ENCODE results near the gene TMEM167B. TPM values are rescaled to one million over a fixed set of nuclear protein-coding genes. Genes with fewer than 3 reads are reported as not detected.

Gene TMEM167B
- total and polyA plus RNA-seq, 2 of the 4 experiments (the other 2 are of a cell fraction) = 21.6 to 32.1 TPM

- Histone ChIP-seq H3K4ac (ENCODE audit: low read depth, low read length) (no peak overlapping the region), H3K4me2 (ENCODE audit: low read depth, low read length) (no peak overlapping the region), H4K8ac (ENCODE audit: low read depth in 2 of 2, low read length in 2 of 2) (no peak overlapping the region), H3K56ac (ENCODE audit: extremely low read depth, insufficient read depth, low read length) (no peak overlapping the region), H3K79me1 (ENCODE audit: low read depth in 1 of 2, low read length in 2 of 2) (no peaks in the 10 kb centered on the region), H2AK9ac (replicated peaks; ENCODE audit: low read depth, low read length, poor library complexity) (no peak overlapping the region), H4K91ac (ENCODE audit: insufficient read depth, low read depth, low read length) (no peak overlapping the region), H4K5ac (ENCODE audit: low read depth, low read length) (no peak overlapping the region), H4K20me1 (ENCODE audit: insufficient read depth, low read length) (no peaks in the 10 kb centered on the region), H2BK15ac (ENCODE audit: low read depth, low read length) (no peak overlapping the region), H3K4me1 (ENCODE audit: control insufficient read depth, insufficient read depth, low read length) (peaks cover 2% of the 10 kb centered on the region; the same call in 1 of the 2 replicates), H3K14ac (replicated peaks; ENCODE audit: low read depth, low read length) (no peak overlapping the region), H3K23ac (ENCODE audit: low read depth, low read length) (no peak overlapping the region), H2BK5ac (ENCODE audit: low read depth, low read length, poor library complexity, severe bottlenecking) (no peak overlapping the region), H3K4me3 (ENCODE audit: insufficient read depth, low read depth, low read length) (no peak overlapping the region), H3K18ac (ENCODE audit: low read depth, low read length) (no peak overlapping the region), H3K36me3 (ENCODE audit: control insufficient read depth, insufficient read depth, low read length) (no peaks in the 10 kb centered on the region), H3K9ac (ENCODE audit: low read depth, low read length) (no peak overlapping the region), H3K9me1 (ENCODE audit: insufficient read depth, low read length) (no peaks in the 10 kb centered on the region), H3K27me3 (ENCODE audit: control insufficient read depth, insufficient read depth, low read length) (peaks cover 23% of the 10 kb centered on the region), H2AFZ (replicated peaks; ENCODE audit: low read length, poor library complexity) (no peak overlapping the region), H2AK5ac (ENCODE audit: low read depth, low read length) (no peak overlapping the region), H3K27ac (ENCODE audit: insufficient read depth, low read length) (no peak overlapping the region), H2BK120ac (ENCODE audit: low read depth, low read length) (no peak overlapping the region), H3K9me3 (ENCODE audit: control insufficient read depth, insufficient read depth, low read length) (no peaks in the 10 kb centered on the region), H2BK20ac (ENCODE audit: low read depth, low read length) (no peak overlapping the region)
- TF ChIP-seq USF2 (IDR thresholded peaks at IDR 0.05; ENCODE audit: low read depth, low read length) = no peak
- no peak for TF ChIP-seq CHD1 (IDR thresholded peaks at IDR 0.05; ENCODE audit: low read depth, low read length)
- TF ChIP-seq FOS (IDR thresholded peaks at IDR 0.05; ENCODE audit: low read depth, low read length) = no peak
- TF ChIP-seq RCOR1 (IDR thresholded peaks at IDR 0.05; ENCODE audit: insufficient replicate concordance, low read length) = no peak
- ChIA-PET CTCF (no interaction called here), POLR2A (ENCODE audit: unreplicated experiment) (interaction anchor here (0.6 kb wide), 1 partner anchor 16 kb away, joined by 3 read pairs; no protein-coding TSS in a partner anchor)
- in situ Hi-C loops (cut with MboI; ENCODE audit: low sequenced_read_pairs) (no loop called here), intact Hi-C loops (cut with micrococcal nuclease) (no loop called here), dilution Hi-C loops (cut with HindIII; ENCODE audit: low sequenced_read_pairs, unreplicated experiment) (no loop called here)
- BruUV-seq (replicated peaks) = no TSS peak
- WGBS, 2 experiments (ENCODE audit: extremely low coverage in 2 of 2, insufficient read length in 1 of 2) = no CpG with 5 or more reads among the region's 1 CpG
- no peak for ATAC-seq (ENCODE audit: low read depth)
- no peak for DNase-seq
Observed at GRCh38 chr1:109116286-109116685, 25.7 kb downstream of the TMEM167B start.
